Ramos (cell line): Measurements from ENCODE around the gene PPIP5K2.

Source experiments
- in situ Hi-C: fragments of 300-500 bp; cut with MboI; formaldehyde crosslinking; loops from one replicate; pipeline ENCODE4 v1.14.3; 2022; ENCODE audit warnings: low sequenced_read_pairs; ENCODE audit not compliant: unreplicated experiment

The PPIP5K2 gene

GRCh38 chr5:103234239-103234975 lies 114.3 kb downstream of the PPIP5K2 start:
- in situ Hi-C loops = loop anchor here (10.0 kb wide), 1 partner anchor 240 kb away; no protein-coding TSS in a partner anchor

GRCh38 chr5:103235891-103236290 lies 115.8 kb downstream of the PPIP5K2 start:
- in situ Hi-C loops = loop anchor here (10.0 kb wide), 1 partner anchor 239 kb away; no protein-coding TSS in a partner anchor

GRCh38 chr5:103237778-103238177 lies 117.7 kb downstream of the PPIP5K2 start:
- in situ Hi-C loops = loop anchor here (10.0 kb wide), 1 partner anchor 237 kb away; no protein-coding TSS in a partner anchor

- in situ Hi-C loops = no loop called here
Measured at GRCh38 chr5:103243665-103244064, 123.6 kb downstream of the PPIP5K2 start.

- in situ Hi-C loops = no loop called here
Measured at GRCh38 chr5:103244398-103244797, 124.3 kb downstream of the PPIP5K2 start.

- in situ Hi-C loops = no loop called here
Measured at GRCh38 chr5:103245761-103246160, 125.7 kb downstream of the PPIP5K2 start.

- in situ Hi-C loops = no loop called here
Measured at GRCh38 chr5:103247118-103247517, 127.0 kb downstream of the PPIP5K2 start.

- in situ Hi-C loops = no loop called here
Measured at GRCh38 chr5:103249068-103249467, 129.0 kb downstream of the PPIP5K2 start.

GRCh38 chr5:103254921-103255320 lies 134.8 kb downstream of the PPIP5K2 start:
- in situ Hi-C loops = no loop called here

GRCh38 chr5:103255691-103256090 lies 135.6 kb downstream of the PPIP5K2 start:
- in situ Hi-C loops = no loop called here

- in situ Hi-C loops = no loop called here
Measured at GRCh38 chr5:103256178-103256577, 136.1 kb downstream of the PPIP5K2 start.

- in situ Hi-C loops = no loop called here
Measured at GRCh38 chr5:103258368-103258956, 138.4 kb downstream of the PPIP5K2 start, which contains the start of gene MACIR. TSS of gene MACIR (plus strand) at chr5:103258763. CDS start at chr5:103275920, 17,157 bp downstream.

- in situ Hi-C loops = no loop called here
Measured at GRCh38 chr5:103258957-103259704, 139.0 kb downstream of the PPIP5K2 start.

- in situ Hi-C loops = no loop called here
Measured at GRCh38 chr5:103259705-103260355, 139.7 kb downstream of the PPIP5K2 start.

- in situ Hi-C loops = no loop called here
Measured at GRCh38 chr5:103260951-103261350, 140.8 kb downstream of the PPIP5K2 start.
